SK-N-SH (cell line): ENCODE data around the gene MAST1.

Experiments
- EP300 ChIP-seq, 2 experiments: IDR thresholded peaks; 2 replicates each; pipeline versions ENCODE4 v1.4.0 to v1.6.1; 2012; ENCODE audit warnings: borderline replicate concordance in 1 of 2, low read depth in 1 of 2, low read length in 1 of 2
- MXI1 ChIP-seq: IDR thresholded peaks from 2 replicates; pipeline ENCODE4 v1.6.1; 2012; ENCODE audit warnings: mild to moderate bottlenecking, low read depth, low read length, improper control_type of control experiment
- NFIC ChIP-seq: IDR thresholded peaks from 2 replicates; pipeline ENCODE4 v1.4.0; 2012; ENCODE audit warnings: borderline replicate concordance
- POLR2AphosphoS5 ChIP-seq: IDR thresholded peaks from 2 replicates; pipeline ENCODE4 v1.6.1; 2012; ENCODE audit warnings: low read depth, low read length
- RAD21 ChIP-seq: IDR thresholded peaks from 2 replicates; pipeline ENCODE4 v1.6.1; 2012; ENCODE audit warnings: mild to moderate bottlenecking, low read length
- YY1 ChIP-seq: IDR thresholded peaks from 2 replicates; pipeline ENCODE4 v1.4.0; 2012; ENCODE audit warnings: low read depth, mild to moderate bottlenecking
- TF ChIP-seq, protein P1 (sequence below): fragments of 200-600 bp; sonication (generic); IDR thresholded peaks from 2 replicates; pipeline ENCODE4 v1.6.1; 2017; ENCODE audit warnings: antibody characterized with exemption, mild to moderate bottlenecking, moderate library complexity

DNA sequence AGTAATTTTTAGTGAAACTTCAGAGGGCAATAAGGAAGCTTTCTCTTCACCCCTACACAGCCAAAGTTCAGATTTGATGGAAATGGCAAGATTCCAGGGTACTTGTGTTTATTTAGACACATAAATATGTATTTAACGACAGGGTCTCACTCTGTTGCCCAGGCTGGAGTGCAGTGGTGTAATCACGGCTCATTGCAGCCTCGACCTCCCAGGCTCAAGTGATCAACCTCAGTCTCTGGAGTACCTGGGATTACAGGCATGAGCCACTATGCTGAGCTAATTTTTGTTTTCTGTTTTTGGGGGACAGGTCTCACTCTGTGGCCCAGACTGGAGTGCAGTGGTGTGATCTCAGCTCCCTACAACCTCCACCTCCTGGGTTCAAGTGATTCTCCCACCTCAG, 82.7 kb downstream of the MAST1 start:
- TF ChIP-seq, protein P1, sequence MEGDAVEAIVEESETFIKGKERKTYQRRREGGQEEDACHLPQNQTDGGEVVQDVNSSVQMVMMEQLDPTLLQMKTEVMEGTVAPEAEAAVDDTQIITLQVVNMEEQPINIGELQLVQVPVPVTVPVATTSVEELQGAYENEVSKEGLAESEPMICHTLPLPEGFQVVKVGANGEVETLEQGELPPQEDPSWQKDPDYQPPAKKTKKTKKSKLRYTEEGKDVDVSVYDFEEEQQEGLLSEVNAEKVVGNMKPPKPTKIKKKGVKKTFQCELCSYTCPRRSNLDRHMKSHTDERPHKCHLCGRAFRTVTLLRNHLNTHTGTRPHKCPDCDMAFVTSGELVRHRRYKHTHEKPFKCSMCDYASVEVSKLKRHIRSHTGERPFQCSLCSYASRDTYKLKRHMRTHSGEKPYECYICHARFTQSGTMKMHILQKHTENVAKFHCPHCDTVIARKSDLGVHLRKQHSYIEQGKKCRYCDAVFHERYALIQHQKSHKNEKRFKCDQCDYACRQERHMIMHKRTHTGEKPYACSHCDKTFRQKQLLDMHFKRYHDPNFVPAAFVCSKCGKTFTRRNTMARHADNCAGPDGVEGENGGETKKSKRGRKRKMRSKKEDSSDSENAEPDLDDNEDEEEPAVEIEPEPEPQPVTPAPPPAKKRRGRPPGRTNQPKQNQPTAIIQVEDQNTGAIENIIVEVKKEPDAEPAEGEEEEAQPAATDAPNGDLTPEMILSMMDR: no peak
- no peak for TF ChIP-seq EP300 (IDR thresholded peaks at IDR 0.05; ENCODE audit: borderline replicate concordance in 1 of 2, low read depth in 1 of 2, low read length in 1 of 2)
- no peak for TF ChIP-seq YY1
- TF ChIP-seq POLR2AphosphoS5: no peak
- no peak for TF ChIP-seq RAD21
- no peak for TF ChIP-seq MXI1
- no peak for TF ChIP-seq NFIC
